WTC11 (cell line): ENCODE measurements around the gene RPGR. TPM values are rescaled to one million over a fixed set of nuclear protein-coding genes. Genes with fewer than 3 reads are reported as not detected.

Experiments
- ATAC-seq: fragments of 200-7000 bp; cut with Tn5 transposase; 2 replicates; pipeline ENCODE4 v1.10.0; 2021; ENCODE audit warnings: mild to moderate bottlenecking, moderate library complexity
- CTCF ChIA-PET: fragments of 300-600 bp; sonication (Branson Sonifier 250); formaldehyde crosslinking; loops from one replicate; lab custom pipeline; 2021; ENCODE audit warnings: antibody characterized with exemption; lab: Charles Lee
- POLR2A ChIA-PET: fragments of 350-600 bp; sonication (Branson Sonifier 250); formaldehyde crosslinking; loops from one replicate; lab custom pipeline; 2021; ENCODE audit warnings: antibody characterized with exemption; lab: Charles Lee
- DNase-seq: peaks from one replicate; pipeline ENCODE4 v3.0.0; 2021; ENCODE audit warnings: low spot score
- H3K27ac Mint-ChIP-seq: 2 replicates; pipeline ENCODE4 v1.8.0; 2021; ENCODE audit warnings: mixed read lengths
- H3K27me3 Mint-ChIP-seq: 2 replicates; pipeline ENCODE4 v1.8.0; 2021; ENCODE audit warnings: low read depth, mild to moderate bottlenecking, moderate library complexity, mixed read lengths
- H3K36me3 Mint-ChIP-seq: 2 replicates; pipeline ENCODE4 v1.8.0; 2021; ENCODE audit warnings: mixed read lengths
- H3K4me1 Mint-ChIP-seq: 2 replicates; pipeline ENCODE4 v1.8.0; 2022; ENCODE audit warnings: mixed read lengths
- H3K4me3 Mint-ChIP-seq: 2 replicates; pipeline ENCODE4 v1.8.0; 2021; ENCODE audit warnings: mild to moderate bottlenecking, moderate library complexity, mixed read lengths
- H3K9me3 Mint-ChIP-seq: 2 replicates; pipeline ENCODE4 v1.8.0; 2021; ENCODE audit warnings: mixed read lengths
- CBFB ChIP-seq: sonication (generic); formaldehyde crosslinking; IDR thresholded peaks from 2 replicates; pipeline ENCODE4 v1.8.1; 2022; ENCODE audit warnings: mild to moderate bottlenecking, low read depth, missing genetic modification reagents
- CREB1 ChIP-seq: sonication (generic); formaldehyde crosslinking; IDR thresholded peaks from 2 replicates; pipeline ENCODE4 v1.8.0; 2023; ENCODE audit warnings: mild to moderate bottlenecking, missing genetic modification reagents
- ETV6 ChIP-seq: sonication (generic); formaldehyde crosslinking; IDR thresholded peaks from 2 replicates; pipeline ENCODE4 v1.8.1; 2022; ENCODE audit warnings: mild to moderate bottlenecking, missing genetic modification reagents
- GRHL2 ChIP-seq: fragments of 250-450 bp; sonication (Bioruptor Pico); IDR thresholded peaks from 2 replicates; pipeline ENCODE4 v1.8.0; 2022; ENCODE audit warnings: mild to moderate bottlenecking, moderate library complexity; ENCODE audit not compliant: insufficient replicate concordance, severe bottlenecking
- GTF2I ChIP-seq: fragments of 250-450 bp; sonication (Bioruptor Pico); conservative IDR thresholded peaks from 2 replicates; pipeline ENCODE4 v1.4.0; 2021; ENCODE audit warnings: mild to moderate bottlenecking
- NFATC4 ChIP-seq: fragments of 250-450 bp; sonication (Bioruptor Pico); IDR thresholded peaks from 2 replicates; pipeline ENCODE4 v1.9.0; 2021; ENCODE audit warnings: mild to moderate bottlenecking
- NFYB ChIP-seq: sonication (generic); formaldehyde crosslinking; conservative IDR thresholded peaks from 2 replicates; pipeline ENCODE4 v1.8.0; 2022; ENCODE audit warnings: low read depth, missing genetic modification reagents
- PRRX2 ChIP-seq: fragments of 250-450 bp; sonication (Bioruptor Pico); IDR thresholded peaks from 2 replicates; pipeline ENCODE4 v1.8.0; 2021; ENCODE audit warnings: mild to moderate bottlenecking
- RELA ChIP-seq: sonication (generic); formaldehyde crosslinking; IDR thresholded peaks from 2 replicates; pipeline ENCODE4 v1.8.1; 2022; ENCODE audit warnings: missing genetic modification reagents, mild to moderate bottlenecking, borderline replicate concordance
- SMAD3 ChIP-seq: sonication (generic); formaldehyde crosslinking; IDR thresholded peaks from 2 replicates; pipeline ENCODE4 v1.8.0; 2022; ENCODE audit warnings: missing genetic modification reagents, mild to moderate bottlenecking, borderline replicate concordance
- ZNF138 ChIP-seq: sonication (generic); formaldehyde crosslinking; conservative IDR thresholded peaks from 2 replicates; pipeline ENCODE4 v1.8.1; 2022; ENCODE audit warnings: mild to moderate bottlenecking, moderate library complexity, missing genetic modification reagents
- ZNF416 ChIP-seq: fragments of 250-450 bp; sonication (Bioruptor Pico); IDR thresholded peaks from 2 replicates; pipeline ENCODE4 v1.9.0; 2021; ENCODE audit warnings: mild to moderate bottlenecking, inconsistent platforms
- ZNF671 ChIP-seq: fragments of 250-450 bp; sonication (Bioruptor Pico); IDR thresholded peaks from 2 replicates; pipeline ENCODE4 v1.8.0; 2021; ENCODE audit warnings: mild to moderate bottlenecking
- total RNA-seq: library from RNA; stranded (reverse); gene quantifications from 3 replicates; pipeline ENCODE4 v1.2.3, GENCODE V29; 2021
- TF ChIP-seq, protein P1 (sequence below): sonication (generic); formaldehyde crosslinking; conservative IDR thresholded peaks from 2 replicates; pipeline ENCODE4 v1.8.1; 2023; ENCODE audit warnings: mild to moderate bottlenecking, low read depth, missing genetic modification reagents, moderate library complexity
- TF ChIP-seq, protein P2 (sequence below): sonication (generic); formaldehyde crosslinking; IDR thresholded peaks from 2 replicates; pipeline ENCODE4 v1.8.1; 2023; ENCODE audit warnings: mild to moderate bottlenecking, moderate library complexity, missing genetic modification reagents
- TF ChIP-seq, protein P3 (sequence below): fragments of 250-450 bp; sonication (Bioruptor Pico); IDR thresholded peaks from 2 replicates; pipeline ENCODE4 v2.1.2; 2022; ENCODE audit warnings: mild to moderate bottlenecking, moderate library complexity
- TF ChIP-seq, protein P4 (sequence below): fragments of 250-450 bp; sonication (Bioruptor Pico); IDR thresholded peaks from 2 replicates; pipeline ENCODE4 v1.9.0; 2021; ENCODE audit warnings: moderate library complexity, mild to moderate bottlenecking, inconsistent platforms, borderline replicate concordance
- TF ChIP-seq, protein P5 (sequence below): sonication (generic); formaldehyde crosslinking; IDR thresholded peaks from 2 replicates; pipeline ENCODE4 v1.8.1; 2023; ENCODE audit warnings: mild to moderate bottlenecking, missing genetic modification reagents, borderline replicate concordance
- TF ChIP-seq, protein P6 (sequence below): sonication (generic); formaldehyde crosslinking; IDR thresholded peaks from 2 replicates; pipeline ENCODE4 v1.8.1; 2022; ENCODE audit warnings: low read depth, missing genetic modification reagents, borderline replicate concordance
- TF ChIP-seq, protein P7 (sequence below): sonication (generic); formaldehyde crosslinking; IDR thresholded peaks from 2 replicates; pipeline ENCODE4 v1.8.0; 2022; ENCODE audit warnings: mild to moderate bottlenecking, missing genetic modification reagents
- TF ChIP-seq, protein P8 (sequence below): sonication (generic); formaldehyde crosslinking; IDR thresholded peaks from 2 replicates; pipeline ENCODE4 v1.8.1; 2022; ENCODE audit warnings: low read depth, mild to moderate bottlenecking, moderate library complexity, missing genetic modification reagents, borderline replicate concordance

RPGR gene
- total RNA-seq, 1 experiment from 2014 or later = 10.7 TPM

DNA sequence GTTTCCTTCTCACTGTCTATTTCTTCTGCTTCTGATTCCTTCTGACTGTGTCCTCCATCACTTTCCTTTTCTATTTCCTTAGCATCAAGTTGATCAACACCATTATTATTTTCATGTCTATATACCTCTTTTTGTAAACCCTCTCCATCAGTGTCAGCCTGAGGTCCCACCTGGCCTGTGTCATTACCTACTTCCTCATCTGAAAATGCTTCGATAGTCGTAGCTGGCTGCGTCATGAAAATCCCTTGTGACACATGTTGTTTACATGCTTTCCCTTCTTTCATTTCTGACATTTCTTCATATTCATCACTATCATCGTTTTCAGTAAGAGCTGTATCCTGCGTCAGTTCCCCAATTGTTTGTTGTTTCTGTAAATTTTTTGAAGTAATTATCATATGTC is 39.6 kb downstream of the RPGR start (continued):
- TF ChIP-seq, protein P1, sequence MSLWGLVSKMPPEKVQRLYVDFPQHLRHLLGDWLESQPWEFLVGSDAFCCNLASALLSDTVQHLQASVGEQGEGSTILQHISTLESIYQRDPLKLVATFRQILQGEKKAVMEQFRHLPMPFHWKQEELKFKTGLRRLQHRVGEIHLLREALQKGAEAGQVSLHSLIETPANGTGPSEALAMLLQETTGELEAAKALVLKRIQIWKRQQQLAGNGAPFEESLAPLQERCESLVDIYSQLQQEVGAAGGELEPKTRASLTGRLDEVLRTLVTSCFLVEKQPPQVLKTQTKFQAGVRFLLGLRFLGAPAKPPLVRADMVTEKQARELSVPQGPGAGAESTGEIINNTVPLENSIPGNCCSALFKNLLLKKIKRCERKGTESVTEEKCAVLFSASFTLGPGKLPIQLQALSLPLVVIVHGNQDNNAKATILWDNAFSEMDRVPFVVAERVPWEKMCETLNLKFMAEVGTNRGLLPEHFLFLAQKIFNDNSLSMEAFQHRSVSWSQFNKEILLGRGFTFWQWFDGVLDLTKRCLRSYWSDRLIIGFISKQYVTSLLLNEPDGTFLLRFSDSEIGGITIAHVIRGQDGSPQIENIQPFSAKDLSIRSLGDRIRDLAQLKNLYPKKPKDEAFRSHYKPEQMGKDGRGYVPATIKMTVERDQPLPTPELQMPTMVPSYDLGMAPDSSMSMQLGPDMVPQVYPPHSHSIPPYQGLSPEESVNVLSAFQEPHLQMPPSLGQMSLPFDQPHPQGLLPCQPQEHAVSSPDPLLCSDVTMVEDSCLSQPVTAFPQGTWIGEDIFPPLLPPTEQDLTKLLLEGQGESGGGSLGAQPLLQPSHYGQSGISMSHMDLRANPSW (CRISPR knock-in tag) = no peak
- TF ChIP-seq SMAD3 (CRISPR knock-in tag) = no peak
- TF ChIP-seq, protein P2, sequence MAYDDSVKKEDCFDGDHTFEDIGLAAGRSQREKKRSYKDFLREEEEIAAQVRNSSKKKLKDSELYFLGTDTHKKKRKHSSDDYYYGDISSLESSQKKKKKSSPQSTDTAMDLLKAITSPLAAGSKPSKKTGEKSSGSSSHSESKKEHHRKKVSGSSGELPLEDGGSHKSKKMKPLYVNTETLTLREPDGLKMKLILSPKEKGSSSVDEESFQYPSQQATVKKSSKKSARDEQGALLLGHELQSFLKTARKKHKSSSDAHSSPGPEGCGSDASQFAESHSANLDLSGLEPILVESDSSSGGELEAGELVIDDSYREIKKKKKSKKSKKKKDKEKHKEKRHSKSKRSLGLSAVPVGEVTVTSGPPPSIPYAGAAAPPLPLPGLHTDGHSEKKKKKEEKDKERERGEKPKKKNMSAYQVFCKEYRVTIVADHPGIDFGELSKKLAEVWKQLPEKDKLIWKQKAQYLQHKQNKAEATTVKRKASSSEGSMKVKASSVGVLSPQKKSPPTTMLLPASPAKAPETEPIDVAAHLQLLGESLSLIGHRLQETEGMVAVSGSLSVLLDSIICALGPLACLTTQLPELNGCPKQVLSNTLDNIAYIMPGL = no peak
- TF ChIP-seq PRRX2 = no peak
- TF ChIP-seq ZNF671 = no peak
- no peak for TF ChIP-seq NFYB (CRISPR knock-in tag)
- TF ChIP-seq, protein P3, sequence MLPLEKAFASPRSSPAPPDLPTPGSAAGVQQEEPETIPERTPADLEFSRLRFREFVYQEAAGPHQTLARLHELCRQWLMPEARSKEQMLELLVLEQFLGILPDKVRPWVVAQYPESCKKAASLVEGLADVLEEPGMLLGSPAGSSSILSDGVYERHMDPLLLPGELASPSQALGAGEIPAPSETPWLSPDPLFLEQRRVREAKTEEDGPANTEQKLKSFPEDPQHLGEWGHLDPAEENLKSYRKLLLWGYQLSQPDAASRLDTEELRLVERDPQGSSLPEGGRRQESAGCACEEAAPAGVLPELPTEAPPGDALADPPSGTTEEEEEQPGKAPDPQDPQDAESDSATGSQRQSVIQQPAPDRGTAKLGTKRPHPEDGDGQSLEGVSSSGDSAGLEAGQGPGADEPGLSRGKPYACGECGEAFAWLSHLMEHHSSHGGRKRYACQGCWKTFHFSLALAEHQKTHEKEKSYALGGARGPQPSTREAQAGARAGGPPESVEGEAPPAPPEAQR (CRISPR knock-in tag) = no peak
- no peak for TF ChIP-seq RELA (CRISPR knock-in tag)

DNA sequence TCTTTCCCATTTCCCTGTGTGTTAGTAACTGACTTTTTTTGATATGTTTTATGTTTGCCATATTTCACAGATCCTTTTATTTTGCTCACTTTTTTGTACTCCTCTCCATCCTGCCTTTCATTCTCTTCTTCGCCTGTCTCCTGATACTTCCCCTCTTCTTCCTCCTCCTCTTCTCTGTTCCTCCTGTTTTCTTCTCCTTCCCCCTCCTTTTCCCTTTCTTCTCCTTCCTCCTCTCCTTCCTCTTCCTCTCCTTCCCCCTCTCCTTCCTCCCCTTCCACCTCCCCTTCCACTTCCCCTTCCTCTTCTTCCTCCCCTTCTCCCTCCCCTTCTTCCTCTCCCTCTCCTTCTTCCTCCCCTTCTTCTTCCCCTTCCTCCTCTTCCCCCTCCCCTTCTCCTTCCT is 41.7 kb downstream of the RPGR start:
- CTCF ChIA-PET = no interaction called here
- H3K27me3 Mint-ChIP-seq = no peaks in the 10 kb centered on the region
- H3K36me3 Mint-ChIP-seq = no peaks in the 10 kb centered on the region
- ATAC-seq = no peak
- H3K4me3 Mint-ChIP-seq = no peak overlapping the region
- no peaks in the 10 kb centered on the region for H3K4me1 Mint-ChIP-seq
- no peak overlapping the region for H3K27ac Mint-ChIP-seq
- no peak for DNase-seq
- no peaks in the 10 kb centered on the region for H3K9me3 Mint-ChIP-seq
- POLR2A ChIA-PET = no interaction called here
- TF ChIP-seq CBFB (CRISPR knock-in tag) (no peak), ZNF138 (CRISPR knock-in tag) (no peak), ETV6 (no peak), GRHL2 (CRISPR knock-in tag) (no peak), NFATC4 (no peak), GTF2I (CRISPR knock-in tag) (no peak), CREB1 (no peak), NFYB (CRISPR knock-in tag) (no peak), ZNF416 (no peak)
- TF ChIP-seq, protein P4, sequence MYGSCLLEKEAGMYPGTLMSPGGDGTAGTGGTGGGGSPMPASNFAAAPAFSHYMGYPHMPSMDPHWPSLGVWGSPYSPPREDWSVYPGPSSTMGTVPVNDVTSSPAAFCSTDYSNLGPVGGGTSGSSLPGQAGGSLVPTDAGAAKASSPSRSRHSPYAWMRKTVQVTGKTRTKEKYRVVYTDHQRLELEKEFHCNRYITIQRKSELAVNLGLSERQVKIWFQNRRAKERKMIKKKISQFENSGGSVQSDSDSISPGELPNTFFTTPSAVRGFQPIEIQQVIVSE (CRISPR knock-in tag) = no peak
- TF ChIP-seq, protein P5, sequence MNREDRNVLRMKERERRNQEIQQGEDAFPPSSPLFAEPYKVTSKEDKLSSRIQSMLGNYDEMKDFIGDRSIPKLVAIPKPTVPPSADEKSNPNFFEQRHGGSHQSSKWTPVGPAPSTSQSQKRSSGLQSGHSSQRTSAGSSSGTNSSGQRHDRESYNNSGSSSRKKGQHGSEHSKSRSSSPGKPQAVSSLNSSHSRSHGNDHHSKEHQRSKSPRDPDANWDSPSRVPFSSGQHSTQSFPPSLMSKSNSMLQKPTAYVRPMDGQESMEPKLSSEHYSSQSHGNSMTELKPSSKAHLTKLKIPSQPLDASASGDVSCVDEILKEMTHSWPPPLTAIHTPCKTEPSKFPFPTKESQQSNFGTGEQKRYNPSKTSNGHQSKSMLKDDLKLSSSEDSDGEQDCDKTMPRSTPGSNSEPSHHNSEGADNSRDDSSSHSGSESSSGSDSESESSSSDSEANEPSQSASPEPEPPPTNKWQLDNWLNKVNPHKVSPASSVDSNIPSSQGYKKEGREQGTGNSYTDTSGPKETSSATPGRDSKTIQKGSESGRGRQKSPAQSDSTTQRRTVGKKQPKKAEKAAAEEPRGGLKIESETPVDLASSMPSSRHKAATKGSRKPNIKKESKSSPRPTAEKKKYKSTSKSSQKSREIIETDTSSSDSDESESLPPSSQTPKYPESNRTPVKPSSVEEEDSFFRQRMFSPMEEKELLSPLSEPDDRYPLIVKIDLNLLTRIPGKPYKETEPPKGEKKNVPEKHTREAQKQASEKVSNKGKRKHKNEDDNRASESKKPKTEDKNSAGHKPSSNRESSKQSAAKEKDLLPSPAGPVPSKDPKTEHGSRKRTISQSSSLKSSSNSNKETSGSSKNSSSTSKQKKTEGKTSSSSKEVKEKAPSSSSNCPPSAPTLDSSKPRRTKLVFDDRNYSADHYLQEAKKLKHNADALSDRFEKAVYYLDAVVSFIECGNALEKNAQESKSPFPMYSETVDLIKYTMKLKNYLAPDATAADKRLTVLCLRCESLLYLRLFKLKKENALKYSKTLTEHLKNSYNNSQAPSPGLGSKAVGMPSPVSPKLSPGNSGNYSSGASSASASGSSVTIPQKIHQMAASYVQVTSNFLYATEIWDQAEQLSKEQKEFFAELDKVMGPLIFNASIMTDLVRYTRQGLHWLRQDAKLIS = no peak
- TF ChIP-seq, protein P6, sequence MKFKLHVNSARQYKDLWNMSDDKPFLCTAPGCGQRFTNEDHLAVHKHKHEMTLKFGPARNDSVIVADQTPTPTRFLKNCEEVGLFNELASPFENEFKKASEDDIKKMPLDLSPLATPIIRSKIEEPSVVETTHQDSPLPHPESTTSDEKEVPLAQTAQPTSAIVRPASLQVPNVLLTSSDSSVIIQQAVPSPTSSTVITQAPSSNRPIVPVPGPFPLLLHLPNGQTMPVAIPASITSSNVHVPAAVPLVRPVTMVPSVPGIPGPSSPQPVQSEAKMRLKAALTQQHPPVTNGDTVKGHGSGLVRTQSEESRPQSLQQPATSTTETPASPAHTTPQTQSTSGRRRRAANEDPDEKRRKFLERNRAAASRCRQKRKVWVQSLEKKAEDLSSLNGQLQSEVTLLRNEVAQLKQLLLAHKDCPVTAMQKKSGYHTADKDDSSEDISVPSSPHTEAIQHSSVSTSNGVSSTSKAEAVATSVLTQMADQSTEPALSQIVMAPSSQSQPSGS = no peak
- TF ChIP-seq, protein P7, sequence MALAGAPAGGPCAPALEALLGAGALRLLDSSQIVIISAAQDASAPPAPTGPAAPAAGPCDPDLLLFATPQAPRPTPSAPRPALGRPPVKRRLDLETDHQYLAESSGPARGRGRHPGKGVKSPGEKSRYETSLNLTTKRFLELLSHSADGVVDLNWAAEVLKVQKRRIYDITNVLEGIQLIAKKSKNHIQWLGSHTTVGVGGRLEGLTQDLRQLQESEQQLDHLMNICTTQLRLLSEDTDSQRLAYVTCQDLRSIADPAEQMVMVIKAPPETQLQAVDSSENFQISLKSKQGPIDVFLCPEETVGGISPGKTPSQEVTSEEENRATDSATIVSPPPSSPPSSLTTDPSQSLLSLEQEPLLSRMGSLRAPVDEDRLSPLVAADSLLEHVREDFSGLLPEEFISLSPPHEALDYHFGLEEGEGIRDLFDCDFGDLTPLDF (CRISPR knock-in tag) = no peak
- TF ChIP-seq, protein P8, sequence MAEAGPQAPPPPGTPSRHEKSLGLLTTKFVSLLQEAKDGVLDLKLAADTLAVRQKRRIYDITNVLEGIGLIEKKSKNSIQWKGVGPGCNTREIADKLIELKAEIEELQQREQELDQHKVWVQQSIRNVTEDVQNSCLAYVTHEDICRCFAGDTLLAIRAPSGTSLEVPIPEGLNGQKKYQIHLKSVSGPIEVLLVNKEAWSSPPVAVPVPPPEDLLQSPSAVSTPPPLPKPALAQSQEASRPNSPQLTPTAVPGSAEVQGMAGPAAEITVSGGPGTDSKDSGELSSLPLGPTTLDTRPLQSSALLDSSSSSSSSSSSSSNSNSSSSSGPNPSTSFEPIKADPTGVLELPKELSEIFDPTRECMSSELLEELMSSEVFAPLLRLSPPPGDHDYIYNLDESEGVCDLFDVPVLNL (CRISPR knock-in tag) = no peak
